ENCODE results near the gene NRG3. TPM values are rescaled to one million over a fixed set of nuclear protein-coding genes. Genes with fewer than 3 reads are reported as not detected.

The NRG3 gene
- total and polyA plus RNA-seq, 2 of the 4 experiments (the other 2 are of a cell fraction), result not detected

GRCh38 chr10:82759050-82759449 lies 884.1 kb downstream of the NRG3 start:
- Histone ChIP-seq H3K79me1 (ENCODE audit: low read depth in 1 of 2, low read length in 2 of 2) (no peaks in the 10 kb centered on the region), H3K4me2 (ENCODE audit: low read depth, low read length) (no peak overlapping the region), H2BK15ac (ENCODE audit: low read depth, low read length) (no peak overlapping the region), H2BK5ac (ENCODE audit: low read depth, low read length, poor library complexity, severe bottlenecking) (no peak overlapping the region), H2BK20ac (ENCODE audit: low read depth, low read length) (no peak overlapping the region), H4K5ac (ENCODE audit: low read depth, low read length) (no peak overlapping the region), H3K4me3 (ENCODE audit: insufficient read depth, low read depth, low read length) (no peak overlapping the region), H4K91ac (ENCODE audit: insufficient read depth, low read depth, low read length) (no peak overlapping the region), H4K20me1 (ENCODE audit: insufficient read depth, low read length) (no peaks in the 10 kb centered on the region), H3K27me3 (ENCODE audit: control insufficient read depth, insufficient read depth, low read length) (no peaks in the 10 kb centered on the region), H3K9me1 (ENCODE audit: insufficient read depth, low read length) (no peaks in the 10 kb centered on the region), H2AFZ (replicated peaks; ENCODE audit: low read length, poor library complexity) (no peak overlapping the region), H4K8ac (ENCODE audit: low read depth in 2 of 2, low read length in 2 of 2) (no peak overlapping the region), H3K4me1 (ENCODE audit: control insufficient read depth, insufficient read depth, low read length) (no peaks in the 10 kb centered on the region), H3K27ac (ENCODE audit: insufficient read depth, low read length) (no peak overlapping the region), H3K56ac (ENCODE audit: extremely low read depth, insufficient read depth, low read length) (no peak overlapping the region), H2AK5ac (ENCODE audit: low read depth, low read length) (no peak overlapping the region), H3K4ac (ENCODE audit: low read depth, low read length) (no peak overlapping the region), H3K23ac (ENCODE audit: low read depth, low read length) (no peak overlapping the region), H2BK120ac (ENCODE audit: low read depth, low read length) (no peak overlapping the region), H3K14ac (replicated peaks; ENCODE audit: low read depth, low read length) (no peak overlapping the region), H3K9ac (ENCODE audit: low read depth, low read length) (no peak overlapping the region), H3K36me3 (ENCODE audit: control insufficient read depth, insufficient read depth, low read length) (no peaks in the 10 kb centered on the region), H2AK9ac (replicated peaks; ENCODE audit: low read depth, low read length, poor library complexity) (no peak overlapping the region), H3K9me3 (ENCODE audit: control insufficient read depth, insufficient read depth, low read length) (peaks cover 2% of the 10 kb centered on the region; the same call in 1 of the 2 replicates), H3K18ac (ENCODE audit: low read depth, low read length) (no peak overlapping the region)
- WGBS, 2 experiments (ENCODE audit: extremely low coverage in 2 of 2, insufficient read length in 1 of 2), result no CpG with 5 or more reads among the region's 1 CpG
- BruUV-seq (replicated peaks), result no TSS peak
- in situ Hi-C loops (cut with MboI; ENCODE audit: low sequenced_read_pairs), result no loop called here
- CTCF ChIA-PET, result no interaction called here
- intact Hi-C loops (cut with micrococcal nuclease), result no loop called here
- no peak for ATAC-seq (ENCODE audit: low read depth)
- POLR2A ChIA-PET (ENCODE audit: unreplicated experiment), result no interaction called here
- DNase-seq, result no peak
- dilution Hi-C loops (cut with HindIII; ENCODE audit: low sequenced_read_pairs, unreplicated experiment), result no loop called here
- TF ChIP-seq POLR2A (IDR thresholded peaks at IDR 0.05; ENCODE audit: low read depth, low read length) (no peak), MXI1 (IDR thresholded peaks at IDR 0.05; ENCODE audit: borderline replicate concordance, low read depth, low read length) (no peak), MAZ (IDR thresholded peaks at IDR 0.05; ENCODE audit: borderline replicate concordance, low read depth, low read length) (no peak), BHLHE40 (IDR thresholded peaks at IDR 0.05; ENCODE audit: low read depth, low read length) (no peak), RFX5 (IDR thresholded peaks at IDR 0.05; ENCODE audit: low read depth, low read length) (no peak)

Measured in IMR-90 (cell line).